NCI-H2196 treated with DMSO at 0.1 percent for 48 hours (cell line): ENCODE results near the gene UGT1A10.
"Not testable (repeated sequence)": the region's sequence is repeated elsewhere in the genome, so short reads cannot be mapped to it uniquely, and the experiment has no call there.

ENCODE experiments used
- DNase-seq: peaks from one replicate; lab custom pipeline; 2025; ENCODE audit not compliant: unreplicated experiment; lab: John Stamatoyannopoulos, UW

UGT1A10 gene

DNA sequence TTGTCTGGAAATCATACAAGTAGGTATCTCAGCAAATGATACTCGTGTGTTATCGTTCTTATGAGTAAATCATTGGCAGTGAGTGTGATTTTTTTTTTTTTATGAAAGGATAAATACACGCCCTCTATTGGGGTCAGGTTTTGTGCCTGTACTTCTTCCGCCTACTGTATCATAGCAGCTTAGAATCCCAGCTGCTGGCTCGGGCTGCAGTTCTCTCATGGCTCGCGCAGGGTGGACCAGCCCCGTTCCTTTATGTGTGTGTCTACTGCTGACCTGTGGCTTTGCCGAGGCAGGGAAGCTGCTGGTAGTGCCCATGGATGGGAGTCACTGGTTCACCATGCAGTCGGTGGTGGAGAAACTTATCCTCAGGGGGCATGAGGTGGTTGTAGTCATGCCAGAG lies at the start of gene UGT1A10:
TSS of gene UGT1A10 (plus strand) at position 143 of the 400 bp plus-strand sequence. CDS start at position 218, 75 bp downstream.
- not testable (repeated sequence) for DNase-seq

DNA sequence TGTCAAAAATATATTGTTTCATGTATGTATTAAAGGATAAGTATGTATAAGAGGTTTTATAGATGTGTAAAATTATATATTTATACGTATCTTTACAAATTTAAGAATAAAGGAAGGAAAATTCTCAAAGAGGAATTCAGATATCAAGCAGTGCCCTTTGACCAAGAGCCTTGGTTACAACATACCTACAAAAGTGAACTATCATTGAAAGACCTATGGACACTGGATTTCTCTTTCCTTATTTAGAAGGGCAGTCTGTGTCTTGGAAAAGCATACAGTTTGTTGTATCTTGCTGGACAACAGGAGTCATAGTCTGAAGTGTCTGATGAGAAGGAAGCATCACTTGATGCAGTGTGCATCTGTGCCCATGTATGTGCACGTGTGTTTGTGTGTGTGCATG lies 47.8 kb upstream of the UGT1A10 start:
- DNase-seq = no peak

GRCh38 chr2:233592706-233593105 lies 43.5 kb upstream of the UGT1A10 start:
- DNase-seq = not testable (repeated sequence)

DNA sequence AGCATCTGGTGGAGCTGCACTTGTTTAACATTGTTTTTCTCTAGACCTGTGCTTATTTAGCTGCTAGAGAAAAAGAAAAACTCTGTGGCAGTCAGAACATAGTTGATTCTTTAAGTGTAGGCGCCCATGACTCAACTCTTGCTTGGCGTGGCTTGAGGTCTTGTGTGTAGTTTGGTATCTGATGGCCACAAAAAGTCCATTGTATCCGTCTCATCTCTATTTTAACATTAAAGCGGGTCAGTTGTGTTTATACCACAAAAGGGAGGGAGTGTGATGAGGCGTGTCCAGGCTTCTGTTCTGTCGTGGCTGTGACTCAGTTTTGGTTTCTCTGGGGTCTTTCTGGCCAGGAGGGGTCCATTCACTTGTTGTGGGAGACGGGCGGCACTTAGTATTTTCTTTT lies 43.0 kb upstream of the UGT1A10 start:
- no peak for DNase-seq

GRCh38 chr2:233597522-233597921 lies 38.7 kb upstream of the UGT1A10 start:
- DNase-seq = no peak

GRCh38 chr2:233598952-233599351 lies 37.3 kb upstream of the UGT1A10 start:
- DNase-seq = no peak

GRCh38 chr2:233600386-233600785 lies 35.9 kb upstream of the UGT1A10 start:
- DNase-seq = no peak

- DNase-seq = no peak
Observed at GRCh38 chr2:233602076-233602475, 34.2 kb upstream of the UGT1A10 start.

GRCh38 chr2:233603520-233603919 lies 32.7 kb upstream of the UGT1A10 start:
- DNase-seq = no peak

- DNase-seq = no peak
Observed at GRCh38 chr2:233604826-233605225, 31.4 kb upstream of the UGT1A10 start.

GRCh38 chr2:233605680-233606079 lies 30.6 kb upstream of the UGT1A10 start:
- no peak for DNase-seq

DNA sequence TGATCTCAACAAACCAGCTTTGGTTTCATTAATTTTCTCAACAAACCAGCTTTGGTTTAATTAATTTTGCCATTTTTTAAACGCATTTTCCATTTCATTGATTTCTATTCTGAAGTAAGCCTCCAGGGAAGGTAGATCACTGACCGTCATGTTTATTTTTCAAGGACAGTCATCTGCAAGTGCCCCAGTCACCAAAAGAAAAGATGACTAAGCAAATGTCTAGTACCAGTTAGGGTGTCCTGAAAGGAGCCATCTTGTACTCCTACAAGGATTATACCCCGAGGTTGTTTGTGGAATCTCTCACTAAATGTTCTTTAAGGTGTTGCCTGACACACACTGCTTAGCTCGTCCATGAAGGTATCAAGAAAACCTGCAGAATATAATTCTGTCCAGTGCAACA lies 25.0 kb upstream of the UGT1A10 start:
- DNase-seq = no peak

- DNase-seq = not testable (repeated sequence)
Observed at GRCh38 chr2:233617476-233617875, 18.8 kb upstream of the UGT1A10 start, which contains the start of gene UGT1A8. UGT1A8 (plus strand) TSS chr2:233617633; CDS start chr2:233617708, 75 bp downstream.

DNA sequence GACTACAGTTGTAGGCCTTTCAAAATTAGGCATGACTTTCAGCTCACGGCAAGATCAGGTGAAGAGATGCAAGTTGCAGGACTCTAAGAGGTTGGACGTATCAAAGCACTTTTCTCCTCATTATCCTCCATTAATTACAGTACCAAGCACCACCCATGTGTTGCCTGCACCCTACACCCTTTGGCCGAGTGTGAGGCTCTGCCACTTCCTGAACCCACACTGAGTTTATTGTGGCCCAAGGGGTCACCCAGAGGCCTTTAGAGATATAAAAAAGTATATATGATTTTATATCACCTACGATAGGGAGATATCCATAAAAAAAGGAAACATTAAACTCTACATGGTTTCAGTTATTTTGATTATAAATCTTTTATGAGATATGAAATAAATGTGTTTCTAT lies 16.0 kb upstream of the UGT1A10 start:
- DNase-seq = no peak

GRCh38 chr2:233621863-233622262 lies 14.4 kb upstream of the UGT1A10 start:
- not testable (repeated sequence) for DNase-seq

- no peak for DNase-seq
Observed at GRCh38 chr2:233627331-233628025, 8.8 kb upstream of the UGT1A10 start.

DNA sequence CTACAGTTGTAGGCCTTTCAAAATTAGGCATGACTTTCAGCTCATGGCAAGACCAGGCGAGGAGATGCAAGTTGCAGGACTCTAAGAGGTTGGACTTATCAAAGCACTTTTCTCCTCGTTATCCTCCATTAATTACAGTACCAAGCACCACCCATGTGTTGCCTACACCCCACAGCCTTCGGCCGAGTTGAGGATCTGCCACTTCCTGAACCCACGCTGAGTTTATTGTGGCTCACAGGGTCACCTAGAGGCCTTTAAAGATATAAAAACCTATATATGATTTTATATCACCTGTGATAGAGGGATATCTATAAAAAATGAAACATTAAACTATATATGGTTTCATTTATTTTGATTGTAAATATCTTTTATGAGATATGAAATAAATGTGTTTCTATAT lies 2.6 kb downstream of the UGT1A10 start:
- DNase-seq = no peak

GRCh38 chr2:233639860-233640259 lies 3.6 kb downstream of the UGT1A10 start:
- no peak for DNase-seq

GRCh38 chr2:233643128-233643527 lies 6.9 kb downstream of the UGT1A10 start:
- no peak for DNase-seq

DNA sequence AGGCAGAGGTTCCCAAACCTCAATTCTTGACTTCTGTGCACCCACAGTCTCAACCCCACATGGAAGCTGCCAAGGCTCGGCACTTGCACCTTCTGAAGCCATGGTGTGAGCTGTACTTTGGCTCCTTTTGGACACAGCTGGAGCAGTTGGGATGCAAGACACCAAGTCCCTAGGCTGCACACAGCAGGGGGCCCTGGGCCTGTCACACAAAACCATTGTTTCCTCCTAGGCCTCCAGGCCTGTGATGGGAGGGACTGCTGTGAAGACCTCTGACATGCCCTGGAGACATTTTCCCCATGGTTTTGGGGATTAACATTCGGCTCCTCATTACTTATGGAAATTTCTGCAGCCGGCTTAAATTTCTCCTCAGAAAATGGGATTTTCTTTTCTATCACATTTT lies 9.8 kb downstream of the UGT1A10 start:
- not testable (repeated sequence) for DNase-seq

- no peak for DNase-seq
Observed at GRCh38 chr2:233650981-233651380, 14.7 kb downstream of the UGT1A10 start.

DNA sequence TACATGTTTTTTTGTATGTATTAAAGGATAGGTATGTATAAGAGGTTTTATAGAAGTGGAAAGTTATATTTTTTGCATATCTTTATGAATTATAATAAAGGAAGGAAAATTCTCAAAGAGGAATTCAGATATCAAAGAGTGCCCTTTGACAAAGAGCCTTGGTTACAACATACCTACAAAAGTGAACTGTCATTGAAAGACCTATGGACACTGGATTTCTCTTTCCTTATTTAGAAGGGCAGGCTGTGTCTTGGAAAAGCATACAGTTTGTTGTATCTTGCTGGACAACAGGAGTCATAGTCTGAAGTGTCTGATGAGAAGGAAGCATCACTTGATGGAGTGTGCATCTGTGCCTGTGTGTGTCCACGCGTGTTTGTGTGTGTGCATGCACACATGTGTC lies 15.2 kb downstream of the UGT1A10 start:
- DNase-seq = no peak

- DNase-seq = no peak
Observed at GRCh38 chr2:233654501-233654900, 18.3 kb downstream of the UGT1A10 start.
